HG03097 (cell line): ENCODE data around the gene BCL2L1.

Source experiments
- ATAC-seq: cut with Tn5 transposase; IDR thresholded peaks from one replicate; pipeline ENCODE4 v1.9.1; 2021; ENCODE audit not compliant: unreplicated experiment, low FRiP score

The BCL2L1 gene

DNA sequence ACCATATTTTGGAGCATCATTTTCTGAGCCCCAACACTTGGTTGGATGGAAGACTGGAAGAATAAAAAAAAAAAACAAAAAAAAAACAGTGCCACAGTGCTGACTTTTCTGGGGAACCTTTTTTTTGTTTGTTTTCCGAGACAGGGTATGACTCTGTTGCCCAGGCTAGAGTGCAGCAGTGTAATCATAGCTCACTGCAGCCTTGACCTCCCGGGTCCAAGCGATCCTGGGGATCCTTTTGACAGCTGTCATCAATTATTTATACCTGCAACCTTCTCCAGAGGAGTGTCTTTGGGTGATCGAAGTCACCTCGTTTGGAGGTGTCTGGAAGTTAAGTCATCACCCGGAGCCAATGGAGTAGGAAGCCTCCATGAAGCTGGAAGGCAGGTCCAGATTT is 8.7 kb upstream of the BCL2L1 start:
- no peak for ATAC-seq

DNA sequence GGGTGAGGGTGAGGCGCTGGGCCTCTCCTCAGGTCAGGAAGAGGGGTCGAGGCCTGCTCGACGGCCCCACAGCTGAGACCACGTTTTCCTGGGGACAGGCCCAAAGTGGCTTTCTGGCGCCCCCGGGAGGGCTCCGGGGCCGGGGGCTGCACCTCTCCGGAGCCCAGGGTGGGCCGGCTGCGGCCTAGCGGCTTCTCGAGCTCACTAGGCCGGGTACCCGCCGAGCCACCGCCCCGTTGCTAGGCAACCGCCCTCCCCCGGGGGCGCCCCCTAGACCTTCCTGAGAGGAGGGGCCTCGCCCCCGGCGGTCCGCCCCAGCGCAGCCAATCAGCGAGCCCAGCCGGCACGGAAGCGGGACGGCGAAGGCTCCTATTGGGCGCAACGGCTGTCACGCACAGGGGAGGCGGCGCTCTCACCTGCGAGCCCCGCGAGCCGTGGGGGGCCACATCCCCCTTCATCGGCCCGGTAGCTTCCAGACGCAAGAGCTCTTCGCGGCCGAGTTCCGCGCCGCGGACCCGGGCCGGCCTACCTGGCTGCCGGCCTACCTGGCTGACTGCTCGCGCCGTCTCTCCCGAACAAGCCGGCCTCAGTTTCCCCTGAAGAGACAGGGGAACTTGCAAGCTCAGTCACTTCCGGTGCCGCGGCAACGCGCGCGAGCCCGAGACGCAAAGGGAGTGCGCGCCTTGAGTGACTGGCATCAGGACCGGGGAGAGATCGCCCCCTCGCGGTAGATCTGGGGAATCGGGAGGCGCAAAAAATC is 831 bp upstream of the BCL2L1 start:
- peak; percentile 88 for ATAC-seq

DNA sequence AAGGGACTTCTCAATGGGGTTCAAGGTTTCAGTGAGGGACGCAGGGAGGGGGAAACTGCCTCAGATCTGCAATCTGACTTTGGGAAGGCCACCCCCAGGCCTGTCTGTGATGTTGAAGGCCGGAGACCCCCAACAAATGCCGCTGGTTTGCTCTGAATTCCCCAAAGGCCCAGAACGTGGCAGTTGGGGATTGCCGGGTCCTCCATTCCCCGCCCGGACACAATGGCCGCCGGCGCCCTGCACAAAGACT is 326 bp upstream of the BCL2L1 start:
- no peak for ATAC-seq

- ATAC-seq: no peak
These were observed 1.0 kb downstream of the BCL2L1 start for GRCh38 chr20:31721408-31722256.

- no peak for ATAC-seq
These were observed 1.9 kb downstream of the BCL2L1 start for GRCh38 chr20:31720486-31721407.

DNA sequence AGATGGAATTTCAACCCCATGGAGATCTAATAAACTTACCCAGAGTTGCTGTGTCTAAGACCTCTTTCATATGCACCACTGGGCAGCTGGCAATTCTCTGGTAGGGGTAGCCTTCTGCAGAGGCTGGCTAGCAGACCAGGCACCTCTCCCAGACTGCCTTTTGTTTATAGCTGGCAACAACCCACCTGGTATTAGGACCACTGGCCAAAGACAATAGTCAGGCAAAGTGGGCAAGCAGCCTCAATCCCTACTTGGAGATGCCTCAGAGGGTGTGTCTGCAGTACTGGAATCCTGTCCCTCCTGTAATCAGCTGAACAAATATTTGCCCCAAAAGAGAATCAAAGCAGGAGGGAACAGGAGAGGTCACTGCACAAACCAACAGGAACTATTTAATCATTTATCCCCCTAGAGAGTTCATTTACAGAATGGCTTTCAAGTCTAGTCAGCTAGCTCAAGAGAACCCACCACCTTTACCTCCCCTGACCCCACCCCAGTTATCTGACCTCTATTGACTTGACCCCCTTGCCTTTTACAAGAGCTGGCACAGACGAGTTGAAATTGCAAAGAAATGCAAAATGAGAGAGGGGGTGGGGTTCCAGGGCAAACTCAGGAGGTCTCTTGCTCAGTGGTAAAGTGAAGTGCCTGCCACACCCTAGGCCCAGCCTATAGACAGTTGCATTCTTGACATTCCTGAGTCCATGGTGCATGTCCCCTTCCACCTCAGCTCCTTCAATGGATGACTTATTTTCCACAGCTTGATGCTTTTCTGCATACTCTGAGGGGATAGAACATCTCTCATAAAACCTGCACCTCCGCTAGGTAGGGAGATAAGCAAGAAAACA is 2.8 kb downstream of the BCL2L1 start:
- ATAC-seq: no peak

DNA sequence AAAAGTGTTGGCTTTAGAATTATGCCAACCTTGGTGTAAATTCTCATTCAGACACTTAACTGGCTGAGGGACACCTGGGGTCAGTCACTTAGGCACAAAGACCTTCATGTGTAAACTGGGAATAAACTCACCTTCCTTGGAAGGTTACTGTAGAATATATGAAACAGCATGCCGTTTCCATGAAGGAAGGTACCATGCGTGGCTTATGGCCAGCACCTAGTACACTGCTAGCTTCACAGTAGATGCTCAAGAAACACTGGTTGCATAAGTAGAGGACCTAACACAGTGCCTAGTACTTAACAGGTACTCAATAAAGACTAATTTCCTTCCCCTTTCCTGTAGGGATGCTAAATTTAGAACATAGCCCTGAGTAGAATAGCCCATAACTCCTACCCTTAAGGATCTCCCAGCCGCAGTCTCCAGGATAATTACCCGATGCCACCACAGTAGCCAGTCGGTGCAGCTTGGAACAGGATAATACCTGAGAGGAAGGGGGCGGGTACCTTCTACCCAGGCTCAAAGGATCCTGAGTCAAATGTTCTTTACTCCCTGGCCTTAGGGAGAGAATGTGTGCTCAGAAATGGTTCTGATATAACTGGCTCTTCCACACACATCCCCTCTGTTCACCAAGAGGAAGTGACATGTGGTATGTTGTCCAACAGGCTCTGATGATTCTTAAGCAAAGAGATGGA is 3.6 kb downstream of the BCL2L1 start:
- no peak for ATAC-seq

DNA sequence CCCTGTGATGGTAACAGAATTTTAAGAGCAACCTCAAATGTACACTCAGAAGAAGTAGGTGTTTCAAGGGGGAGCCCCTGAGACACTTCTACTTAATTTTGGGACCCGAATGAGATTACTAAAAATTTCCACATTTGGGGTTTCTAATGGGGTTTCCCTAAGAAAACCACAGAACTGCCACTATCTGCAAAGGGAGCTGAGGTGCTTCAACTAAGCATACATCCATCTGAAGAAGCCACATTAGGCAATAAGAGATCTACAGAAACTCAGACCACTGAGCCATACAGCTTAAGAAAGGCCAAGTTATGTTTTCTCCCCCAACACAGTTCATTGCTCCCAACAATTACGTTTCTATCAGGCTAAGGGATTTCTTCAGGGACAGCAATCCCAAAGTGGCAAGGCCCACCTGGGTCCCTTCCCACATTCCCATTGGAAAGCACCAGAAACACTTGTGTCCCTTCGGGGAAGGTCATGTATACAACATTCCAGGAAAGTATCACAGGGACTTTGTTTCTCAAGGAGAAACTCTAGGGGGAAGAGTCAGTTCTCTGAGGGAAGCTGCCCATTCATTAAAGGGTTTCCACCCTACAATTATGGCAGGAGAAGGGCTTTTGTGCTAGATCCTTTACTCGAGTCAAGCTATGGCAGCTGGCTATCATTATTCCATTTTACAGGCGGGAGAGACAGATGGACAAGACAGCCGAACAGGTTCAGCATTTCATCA is 5.0 kb downstream of the BCL2L1 start:
- ATAC-seq: peak; percentile 31

GRCh38 chr20:31716818-31717477 is 5.7 kb downstream of the BCL2L1 start:
- ATAC-seq: no peak

GRCh38 chr20:31716351-31716750 is 6.3 kb downstream of the BCL2L1 start:
- ATAC-seq: no peak

DNA sequence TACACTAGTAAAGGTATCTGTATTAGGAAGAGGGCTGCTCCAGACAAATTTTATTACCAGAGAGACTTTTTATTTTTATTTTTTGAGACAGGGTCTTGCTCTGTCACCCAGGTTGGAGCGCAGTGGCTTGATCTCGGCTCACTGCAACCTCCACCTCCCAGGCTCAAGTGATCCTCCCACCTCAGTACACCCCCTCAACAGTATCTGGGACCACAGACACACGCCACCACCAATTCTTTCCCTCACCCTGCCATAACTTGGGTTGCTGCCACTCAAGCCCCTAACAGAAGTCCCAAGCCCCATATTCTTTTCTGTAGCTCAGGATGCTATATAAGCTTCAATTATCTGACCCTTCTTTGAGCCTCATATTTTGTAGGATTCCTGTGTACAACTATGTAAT is 6.9 kb downstream of the BCL2L1 start:
- ATAC-seq: no peak

DNA sequence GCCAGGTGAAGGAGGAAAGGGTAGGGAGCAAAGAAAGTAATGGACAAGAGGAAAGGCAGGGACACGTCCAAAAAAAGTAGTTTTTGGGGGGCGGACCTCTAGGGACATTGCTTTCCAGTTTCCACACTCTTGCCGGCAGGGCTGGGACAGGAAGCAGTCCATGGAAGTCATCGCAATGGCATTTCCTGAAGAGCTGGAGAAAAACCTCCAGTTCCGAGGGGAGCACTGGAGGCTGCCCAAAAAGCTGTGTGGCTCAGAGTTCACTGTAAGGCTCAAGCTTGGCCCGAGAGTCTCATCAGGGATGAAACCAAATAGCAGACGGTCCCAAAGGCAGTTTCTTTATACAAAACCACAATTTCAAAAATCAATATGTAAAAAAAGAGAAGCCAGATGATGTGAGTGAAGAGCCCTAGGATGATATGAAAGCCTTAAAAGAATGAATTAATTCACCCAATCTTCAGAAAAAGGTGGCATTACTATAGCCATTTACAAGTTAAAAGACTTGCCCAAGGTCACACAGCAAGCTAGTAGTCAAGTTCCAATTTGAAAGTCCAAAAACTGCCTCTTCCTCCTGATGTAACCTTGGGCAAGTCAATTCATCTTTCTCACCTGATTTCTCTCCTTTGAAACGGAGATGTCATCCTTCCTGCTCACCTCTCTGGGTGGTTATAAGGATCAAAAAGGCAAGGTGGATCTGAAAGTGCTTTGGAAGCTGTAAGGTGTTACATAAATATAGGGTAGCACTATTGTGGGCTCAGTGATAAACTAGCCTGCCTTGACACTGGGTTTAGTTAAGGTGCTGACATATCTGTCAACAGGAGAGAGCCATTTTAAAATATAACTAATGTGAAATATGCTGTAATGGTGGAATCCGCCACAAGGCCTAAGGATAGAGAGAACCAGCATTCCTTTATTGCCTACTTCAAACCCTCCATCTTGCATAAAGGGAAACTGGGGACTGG is 9.1 kb downstream of the BCL2L1 start:
- no peak for ATAC-seq

- ATAC-seq: no peak
These were observed 9.9 kb downstream of the BCL2L1 start for GRCh38 chr20:31712564-31713311.

- ATAC-seq: no peak
These were observed 10.5 kb downstream of the BCL2L1 start for GRCh38 chr20:31712112-31712553.

GRCh38 chr20:31711179-31712111 is 11.2 kb downstream of the BCL2L1 start:
- ATAC-seq: no peak
